ENCODE results near the gene CHST15. TPM values are rescaled to one million over a fixed set of nuclear protein-coding genes. Genes with fewer than 3 reads are reported as not detected.
"Not testable (repeated sequence)": the region's sequence is repeated elsewhere in the genome, so short reads cannot be mapped to it uniquely, and the experiment has no call there.

The CHST15 gene
- total RNA-seq, 2 experiments from 2014 or later, result 14.7 to 26.4 TPM

DNA sequence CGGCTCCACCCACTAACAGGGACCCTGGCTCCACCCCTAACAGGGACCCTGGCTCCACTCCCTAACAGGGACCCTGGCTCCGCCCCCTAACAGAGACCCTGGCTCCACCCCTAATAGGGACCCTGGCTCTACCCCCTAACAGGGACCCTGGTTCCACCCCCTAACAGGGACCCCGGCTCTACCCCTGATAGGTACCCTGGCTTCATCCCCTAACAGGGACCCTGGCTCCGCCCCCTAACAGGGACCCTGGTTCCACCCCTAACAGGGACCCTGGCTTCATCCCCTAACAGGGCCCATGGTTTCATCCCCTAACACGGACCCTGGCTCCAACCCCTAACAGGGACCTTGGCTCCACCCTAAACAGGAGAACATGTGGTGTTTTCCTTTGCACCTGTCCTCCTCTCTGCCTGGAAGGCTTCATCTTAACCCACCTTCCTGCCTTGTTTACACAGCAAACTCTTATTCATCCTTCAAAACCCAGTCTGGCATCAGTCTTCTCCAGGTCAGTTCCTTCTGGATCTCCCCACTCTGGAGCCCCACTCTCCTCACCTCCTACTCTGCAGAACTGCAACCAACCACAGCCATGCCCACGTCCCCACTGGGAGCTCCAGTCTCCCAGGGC, 58.0 kb downstream of the CHST15 start:
- no peaks in the 10 kb centered on the region for H4K20me1 ChIP-seq (ENCODE audit: insufficient read depth, low read length)
- H3K27ac ChIP-seq (ENCODE audit: low read depth, low read length, poor library complexity, severe bottlenecking), result peak overlapping the region; percentile 90
- H3K79me2 ChIP-seq (ENCODE audit: insufficient read depth, low read depth, low read length), result no peaks in the 10 kb centered on the region
- ChIA-PET POLR2A (interaction anchor here (0.9 to 1.9 kb wide), 3 partner anchors 17 to 71 kb away, joined by 3 to 6 read pairs (median 3); no protein-coding TSS in a partner anchor), CTCF (ENCODE audit: unreplicated experiment) (no interaction called here)
- peak overlapping the region; percentile 57 for H3K4me3 ChIP-seq (ENCODE audit: low read depth, low read length, poor library complexity, severe bottlenecking)
- DNase-seq (ENCODE audit: low spot score), result peak; percentile 45
- peak overlapping the region; percentile 92 for H3K4me2 ChIP-seq (ENCODE audit: low read length)
- H2AFZ ChIP-seq (ENCODE audit: low read length), result peak overlapping the region; percentile 38; the same call in 1 of the 2 replicates
- intact Hi-C loops (cut with micrococcal nuclease; ENCODE audit: unreplicated experiment), result loop anchor here (5.0 kb wide), 1 partner anchor 37 kb away; no protein-coding TSS in a partner anchor
- H3K9me2 ChIP-seq (ENCODE audit: insufficient read depth, low read length), result no peaks in the 10 kb centered on the region
- H3K36me3 ChIP-seq (ENCODE audit: insufficient read depth, low read length), result peaks cover 50% of the 10 kb centered on the region
- no peak for TF ChIP-seq EZH2phosphoT487 (IDR thresholded peaks at IDR 0.05; ENCODE audit: borderline replicate concordance, low read depth, low read length)
- TF ChIP-seq CTCF (conservative IDR thresholded peaks at IDR 0.05; ENCODE audit: low read length), result no peak
- no TSS peak for BruUV-seq (replicated peaks)
- no peaks in the 10 kb centered on the region for H3K9me3 ChIP-seq (ENCODE audit: low read length)
- H3K4me1 ChIP-seq (ENCODE audit: insufficient read depth, low read length, poor library complexity, severe bottlenecking), result peaks cover 35% of the 10 kb centered on the region

DNA sequence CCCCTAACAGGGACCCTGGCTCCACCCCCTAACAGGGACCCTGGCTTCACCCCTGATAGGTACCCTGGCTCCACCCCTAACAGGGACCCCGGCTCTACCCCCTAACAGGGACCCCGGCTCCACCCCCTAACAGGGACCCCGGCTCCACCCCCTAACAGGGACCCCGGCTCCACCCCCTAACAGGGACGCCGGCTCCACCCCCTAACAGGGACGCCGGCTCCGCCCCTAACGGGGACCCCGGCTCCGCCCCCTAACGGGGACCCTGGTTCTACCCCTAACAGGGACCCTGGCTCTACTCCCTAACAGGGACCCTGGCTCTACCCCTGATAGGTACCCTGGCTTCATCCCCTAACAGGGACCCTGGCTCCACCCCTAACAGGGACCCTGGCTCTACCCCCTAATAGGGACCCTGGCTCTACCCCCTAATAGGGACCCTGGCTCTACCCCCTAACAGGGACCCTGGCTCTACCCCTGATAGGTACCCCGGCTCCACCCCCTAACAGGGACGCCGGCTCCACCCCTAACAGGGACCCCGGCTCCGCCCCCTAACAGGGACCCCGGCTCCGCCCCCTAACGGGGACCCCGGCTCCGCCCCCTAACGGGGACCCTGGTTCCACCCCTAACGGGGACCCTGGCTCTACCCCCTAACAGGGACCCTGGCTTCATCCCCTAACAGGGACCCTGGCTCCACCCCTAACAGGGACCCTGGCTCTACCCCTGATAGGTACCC, 58.7 kb downstream of the CHST15 start:
- H3K9me3 ChIP-seq (ENCODE audit: low read length); BruUV-seq (replicated peaks); H4K20me1 ChIP-seq (ENCODE audit: insufficient read depth, low read length); H3K79me2 ChIP-seq (ENCODE audit: insufficient read depth, low read depth, low read length); POLR2A ChIA-PET; H3K9me2 ChIP-seq (ENCODE audit: insufficient read depth, low read length); H3K4me3 ChIP-seq (ENCODE audit: low read depth, low read length, poor library complexity, severe bottlenecking); CTCF ChIA-PET (ENCODE audit: unreplicated experiment): not testable (repeated sequence)
- peaks cover 44% of the 10 kb centered on the region for H3K36me3 ChIP-seq (ENCODE audit: insufficient read depth, low read length)
- H3K4me1 ChIP-seq (ENCODE audit: insufficient read depth, low read length, poor library complexity, severe bottlenecking), result peaks cover 35% of the 10 kb centered on the region
- H2AFZ ChIP-seq (ENCODE audit: low read length), result 0 out of 2 replicates have a peak overlapping the region, but pooled peaks have one; percentile 38
- peak; percentile 25 for DNase-seq (ENCODE audit: low spot score)
- intact Hi-C loops (cut with micrococcal nuclease; ENCODE audit: unreplicated experiment), result loop anchor here (5.0 kb wide), 1 partner anchor 38 kb away; no protein-coding TSS in a partner anchor
- peak overlapping the region; percentile 90 for H3K27ac ChIP-seq (ENCODE audit: low read depth, low read length, poor library complexity, severe bottlenecking)
- H3K4me2 ChIP-seq (ENCODE audit: low read length), result peak overlapping the region; percentile 92

GRCh38 chr10:124033887-124034218, 59.5 kb downstream of the CHST15 start:
- intact Hi-C loops (cut with micrococcal nuclease; ENCODE audit: unreplicated experiment), result no loop called here
- Histone ChIP-seq H3K4me3 (ENCODE audit: low read depth, low read length, poor library complexity, severe bottlenecking) (no peak overlapping the region), H4K20me1 (ENCODE audit: insufficient read depth, low read length) (no peaks in the 10 kb centered on the region), H3K27ac (ENCODE audit: low read depth, low read length, poor library complexity, severe bottlenecking) (no peak overlapping the region), H3K79me2 (ENCODE audit: insufficient read depth, low read depth, low read length) (no peaks in the 10 kb centered on the region), H2AFZ (ENCODE audit: low read length) (no peak overlapping the region), H3K4me2 (ENCODE audit: low read length) (no peak overlapping the region), H3K4me1 (ENCODE audit: insufficient read depth, low read length, poor library complexity, severe bottlenecking) (peaks cover 35% of the 10 kb centered on the region), H3K9me3 (ENCODE audit: low read length) (no peaks in the 10 kb centered on the region), H3K36me3 (ENCODE audit: insufficient read depth, low read length) (peaks cover 35% of the 10 kb centered on the region), H3K9me2 (ENCODE audit: insufficient read depth, low read length) (no peaks in the 10 kb centered on the region)
- BruUV-seq (replicated peaks), result no TSS peak
- POLR2A ChIA-PET, result interaction anchor here (0.5 to 1.5 kb wide), 2 partner anchors 37 to 440 kb away, joined by 3 read pairs; no protein-coding TSS in a partner anchor
- CTCF ChIA-PET (ENCODE audit: unreplicated experiment), result no interaction called here
- no peak for DNase-seq (ENCODE audit: low spot score)
- TF ChIP-seq EZH2phosphoT487 (IDR thresholded peaks at IDR 0.05; ENCODE audit: borderline replicate concordance, low read depth, low read length) (no peak), CTCF (conservative IDR thresholded peaks at IDR 0.05; ENCODE audit: low read length) (no peak)
